HepG2 (cell line): ENCODE data around the gene PSIP1. TPM values are rescaled to one million over a fixed set of nuclear protein-coding genes. Genes with fewer than 3 reads are reported as not detected.

Source experiments
- DMTF1 ChIP-seq: sonication (generic); formaldehyde crosslinking; IDR thresholded peaks from 2 replicates; pipeline ENCODE4 v1.4.0; 2020; ENCODE audit warnings: mild to moderate bottlenecking, missing genetic modification reagents
- GABPB1 ChIP-seq: IDR thresholded peaks from 2 replicates; pipeline ENCODE4 v1.6.1; 2016; ENCODE audit warnings: mild to moderate bottlenecking, missing genetic modification reagents, moderate library complexity, missing compliant biosample characterization
- HNRNPH1 ChIP-seq: fragments of 200-400 bp; formaldehyde crosslinking; optimal IDR thresholded peaks from 2 replicates; pipeline ENCODE3; 2017; ENCODE audit warnings: mild to moderate bottlenecking, low read depth, low read length
- KLF12 ChIP-seq: sonication (generic); formaldehyde crosslinking; IDR thresholded peaks from 2 replicates; pipeline ENCODE4 v1.4.0; 2020; ENCODE audit warnings: missing genetic modification reagents, borderline replicate concordance
- KLF6 ChIP-seq: IDR thresholded peaks from 2 replicates; pipeline ENCODE4 v1.8.0; 2016; ENCODE audit warnings: missing biosample characterization, missing genetic modification reagents
- MTA1 ChIP-seq: sonication (generic); formaldehyde crosslinking; IDR thresholded peaks from 2 replicates; pipeline ENCODE4 v1.4.0; 2020; ENCODE audit warnings: missing genetic modification reagents, mild to moderate bottlenecking, borderline replicate concordance
- NCOA2 ChIP-seq: sonication (generic); formaldehyde crosslinking; IDR thresholded peaks from 2 replicates; pipeline ENCODE4 v1.8.0; 2022; ENCODE audit warnings: inconsistent platforms
- NRL ChIP-seq: sonication (generic); formaldehyde crosslinking; IDR thresholded peaks from 2 replicates; pipeline ENCODE4 v1.5.0; 2020; ENCODE audit warnings: missing genetic modification reagents, mild to moderate bottlenecking, moderate library complexity, borderline replicate concordance
- PRDM15 ChIP-seq: sonication (generic); formaldehyde crosslinking; IDR thresholded peaks from 2 replicates; pipeline ENCODE4 v1.4.0; 2020; ENCODE audit warnings: missing genetic modification reagents
- ZBED4 ChIP-seq: sonication (generic); formaldehyde crosslinking; IDR thresholded peaks from 2 replicates; pipeline ENCODE4 v1.4.0; 2020; ENCODE audit warnings: missing genetic modification reagents, borderline replicate concordance
- ZFP37 ChIP-seq: sonication (generic); formaldehyde crosslinking; IDR thresholded peaks from 2 replicates; pipeline ENCODE4 v1.4.0; 2020; ENCODE audit warnings: missing genetic modification reagents, borderline replicate concordance
- ZNF343 ChIP-seq: sonication (generic); formaldehyde crosslinking; IDR thresholded peaks from 2 replicates; pipeline ENCODE4 v1.4.0; 2020; ENCODE audit warnings: mild to moderate bottlenecking, missing genetic modification reagents
- ZNF44 ChIP-seq: sonication (generic); formaldehyde crosslinking; IDR thresholded peaks from 2 replicates; pipeline ENCODE4 v1.5.1; 2020; ENCODE audit warnings: mild to moderate bottlenecking, missing genetic modification reagents
- ZNF558 ChIP-seq: sonication (generic); formaldehyde crosslinking; IDR thresholded peaks from 2 replicates; pipeline ENCODE4 v1.9.0; 2022; ENCODE audit warnings: mild to moderate bottlenecking, missing genetic modification reagents, borderline replicate concordance
- ZNF598 ChIP-seq: sonication (generic); formaldehyde crosslinking; IDR thresholded peaks from 2 replicates; pipeline ENCODE4 v1.5.1; 2020; ENCODE audit warnings: mild to moderate bottlenecking, missing genetic modification reagents, borderline replicate concordance
- ZNF749 ChIP-seq: sonication (generic); formaldehyde crosslinking; IDR thresholded peaks from 2 replicates; pipeline ENCODE4 v1.8.0; 2022; ENCODE audit warnings: mild to moderate bottlenecking, missing genetic modification reagents, moderate library complexity, borderline replicate concordance
- ZSCAN12 ChIP-seq: sonication (generic); formaldehyde crosslinking; IDR thresholded peaks from 2 replicates; pipeline ENCODE4 v1.9.0; 2021; ENCODE audit warnings: mild to moderate bottlenecking, missing genetic modification reagents
- polyA plus RNA-seq, 8 experiments: library from polyadenylated mRNA; depleted of rRNA in 3 of 8; stranded (reverse) in 7 of 8; unstranded in 1 of 8; fragments of >200 nt; fragmentation: Illumina TruSeq in 4 of 8; extraction: Trizol in 4 of 8; gene quantifications; 2 replicates each; pipeline versions ENCODE4 v1.2.1 to v1.2.3, GENCODE V29; 2011 to 2016; ENCODE audit warnings: low read depth in 4 of 8, missing spikeins in 1 of 8, mixed read lengths in 1 of 8; ENCODE audit not compliant: insufficient read depth in 1 of 8
- total RNA-seq, 5 experiments: library from RNA; depleted of rRNA; stranded (reverse); fragments of >200 nt; fragmentation: Illumina TruSeq; extraction: Trizol; gene quantifications; 2 replicates each; pipeline ENCODE4 v1.2.3, GENCODE V29; 2016; ENCODE audit warnings: low read depth in 1 of 5
- TF ChIP-seq, protein P1 (sequence below): sonication (generic); formaldehyde crosslinking; IDR thresholded peaks from 2 replicates; pipeline ENCODE4 v1.4.0; 2020; ENCODE audit warnings: missing genetic modification reagents
- TF ChIP-seq, protein P2 (sequence below): IDR thresholded peaks from 2 replicates; pipeline ENCODE4 v1.6.1; 2016; ENCODE audit warnings: control low read depth

The PSIP1 gene
- total and polyA plus RNA-seq, 2 of the 13 experiments (the other 11 are each of a cell fraction or from before 2014, with no cell fraction given): 12.6 to 46.4 TPM

DNA sequence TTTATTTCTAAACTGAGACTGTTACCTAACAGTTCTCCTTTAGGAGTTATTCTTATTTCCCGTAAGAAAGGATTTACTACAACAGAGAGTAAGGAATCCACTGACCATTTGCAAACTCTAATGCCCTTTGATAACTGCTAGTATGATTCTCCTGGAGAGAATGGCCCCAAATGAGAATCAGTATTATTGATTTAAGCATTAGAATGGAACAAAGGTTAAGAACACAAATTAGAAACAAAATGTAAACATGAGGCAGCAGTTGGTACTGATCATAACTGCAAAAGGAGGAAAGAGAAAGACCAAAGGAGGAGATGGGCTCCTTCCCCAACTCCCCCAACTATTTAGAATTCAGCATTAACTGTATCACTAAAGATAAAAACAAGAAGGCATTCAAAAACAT is 30.7 kb downstream of the PSIP1 start (continued):
- TF ChIP-seq ZBED4 (CRISPR knock-in tag) (no peak), DMTF1 (CRISPR knock-in tag) (no peak), GABPB1 (no peak), ZNF343 (CRISPR knock-in tag) (no peak), ZSCAN12 (no peak), ZNF558 (CRISPR knock-in tag) (no peak), NCOA2 (no peak), ZFP37 (CRISPR knock-in tag) (no peak), KLF12 (CRISPR knock-in tag) (no peak), HNRNPH1 (no peak), KLF6 (no peak), ZNF44 (no peak), ZNF598 (CRISPR knock-in tag) (no peak), ZNF749 (CRISPR knock-in tag) (no peak), MTA1 (CRISPR knock-in tag) (no peak), PRDM15 (CRISPR knock-in tag) (no peak), NRL (CRISPR knock-in tag) (no peak)
- TF ChIP-seq, protein P1, sequence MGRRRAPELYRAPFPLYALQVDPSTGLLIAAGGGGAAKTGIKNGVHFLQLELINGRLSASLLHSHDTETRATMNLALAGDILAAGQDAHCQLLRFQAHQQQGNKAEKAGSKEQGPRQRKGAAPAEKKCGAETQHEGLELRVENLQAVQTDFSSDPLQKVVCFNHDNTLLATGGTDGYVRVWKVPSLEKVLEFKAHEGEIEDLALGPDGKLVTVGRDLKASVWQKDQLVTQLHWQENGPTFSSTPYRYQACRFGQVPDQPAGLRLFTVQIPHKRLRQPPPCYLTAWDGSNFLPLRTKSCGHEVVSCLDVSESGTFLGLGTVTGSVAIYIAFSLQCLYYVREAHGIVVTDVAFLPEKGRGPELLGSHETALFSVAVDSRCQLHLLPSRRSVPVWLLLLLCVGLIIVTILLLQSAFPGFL: no peak
- TF ChIP-seq, protein P2, sequence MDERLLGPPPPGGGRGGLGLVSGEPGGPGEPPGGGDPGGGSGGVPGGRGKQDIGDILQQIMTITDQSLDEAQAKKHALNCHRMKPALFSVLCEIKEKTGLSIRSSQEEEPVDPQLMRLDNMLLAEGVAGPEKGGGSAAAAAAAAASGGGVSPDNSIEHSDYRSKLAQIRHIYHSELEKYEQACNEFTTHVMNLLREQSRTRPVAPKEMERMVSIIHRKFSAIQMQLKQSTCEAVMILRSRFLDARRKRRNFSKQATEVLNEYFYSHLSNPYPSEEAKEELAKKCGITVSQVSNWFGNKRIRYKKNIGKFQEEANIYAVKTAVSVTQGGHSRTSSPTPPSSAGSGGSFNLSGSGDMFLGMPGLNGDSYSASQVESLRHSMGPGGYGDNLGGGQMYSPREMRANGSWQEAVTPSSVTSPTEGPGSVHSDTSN (CRISPR knock-in tag): no peak
